AG09319 (cell line): Measurements from ENCODE around the gene TNP1.

Source experiments
- DNase-seq: peaks from one replicate; pipeline ENCODE4 v3.0.0-alpha.2; 2010; ENCODE audit warnings: low read depth; ENCODE audit errors: extremely low read depth
- CTCF ChIP-seq: IDR thresholded peaks from 2 replicates; pipeline ENCODE4 v1.5.1; 2011; ENCODE audit warnings: low read depth, mild to moderate bottlenecking, inconsistent platforms, low read length, moderate library complexity

The TNP1 gene

DNA sequence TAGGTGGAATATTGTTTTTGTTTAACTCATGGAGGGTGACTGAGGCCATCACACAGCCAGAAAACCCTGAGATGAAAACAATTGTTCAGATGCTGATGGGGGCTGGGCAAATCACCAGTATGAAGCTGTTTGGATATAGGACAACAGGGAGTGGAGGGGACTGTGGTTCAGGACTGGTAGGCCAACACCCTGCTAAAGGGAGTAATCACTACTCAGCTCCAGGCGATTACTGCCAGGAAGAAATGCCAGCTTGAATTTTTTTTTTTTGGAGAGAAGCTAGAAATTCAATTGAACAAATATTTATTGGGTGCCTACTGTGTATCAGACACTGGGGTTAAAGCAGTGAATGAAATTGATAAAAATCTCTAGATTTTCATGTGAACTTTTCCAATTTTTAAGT, 37.4 kb downstream of the TNP1 start:
- TF ChIP-seq CTCF, result no peak
- DNase-seq, result no peak

- no peak for TF ChIP-seq CTCF
- no peak for DNase-seq
Measured at GRCh38 chr2:216820709-216821108, 39.2 kb downstream of the TNP1 start.

DNA sequence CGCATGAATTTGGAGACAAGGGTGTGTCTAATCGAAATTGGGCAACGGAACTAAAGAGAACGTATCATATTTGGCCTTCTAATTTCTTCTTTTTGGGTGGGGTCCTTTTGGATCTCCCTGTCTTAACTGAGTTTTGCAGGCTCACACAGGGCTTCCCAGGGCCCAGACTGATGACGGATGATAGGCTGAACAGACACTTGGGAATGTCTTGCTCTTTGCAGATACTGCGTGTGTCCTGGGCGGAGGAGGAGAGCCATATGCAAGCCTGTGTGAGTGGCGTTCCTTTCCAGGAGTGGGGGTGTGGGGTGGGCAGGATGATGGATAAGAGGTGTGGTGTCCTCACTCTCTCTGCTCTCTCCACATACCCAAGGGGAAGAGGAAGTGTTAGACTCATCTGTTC, 40.1 kb downstream of the TNP1 start:
- TF ChIP-seq CTCF, result no peak
- DNase-seq, result no peak

DNA sequence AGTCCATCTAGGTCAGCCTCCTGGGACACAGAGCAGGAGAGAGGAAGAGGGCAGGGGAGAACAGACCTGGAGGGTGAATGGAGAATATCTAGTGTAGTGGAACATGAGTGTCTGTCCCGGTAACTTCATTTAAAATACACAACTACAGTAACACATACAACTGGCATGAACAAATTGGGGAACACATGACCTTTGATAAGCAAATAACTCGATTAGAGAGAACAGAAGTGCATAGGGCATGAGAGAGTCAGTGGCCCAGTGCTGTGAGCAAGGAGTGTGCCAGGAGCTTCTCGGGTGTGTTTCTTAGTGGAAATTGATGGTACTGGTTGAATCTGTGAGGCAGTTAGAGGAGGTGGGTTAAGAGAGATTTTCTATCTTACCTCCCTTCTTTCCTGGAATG, 40.8 kb downstream of the TNP1 start:
- no peak for TF ChIP-seq CTCF
- no peak for DNase-seq

GRCh38 chr2:216810399-216811160, 49.3 kb downstream of the TNP1 start:
- DNase-seq, result no peak
- TF ChIP-seq CTCF, result no peak
